Measurements from ENCODE around the gene SLBP.

DNA sequence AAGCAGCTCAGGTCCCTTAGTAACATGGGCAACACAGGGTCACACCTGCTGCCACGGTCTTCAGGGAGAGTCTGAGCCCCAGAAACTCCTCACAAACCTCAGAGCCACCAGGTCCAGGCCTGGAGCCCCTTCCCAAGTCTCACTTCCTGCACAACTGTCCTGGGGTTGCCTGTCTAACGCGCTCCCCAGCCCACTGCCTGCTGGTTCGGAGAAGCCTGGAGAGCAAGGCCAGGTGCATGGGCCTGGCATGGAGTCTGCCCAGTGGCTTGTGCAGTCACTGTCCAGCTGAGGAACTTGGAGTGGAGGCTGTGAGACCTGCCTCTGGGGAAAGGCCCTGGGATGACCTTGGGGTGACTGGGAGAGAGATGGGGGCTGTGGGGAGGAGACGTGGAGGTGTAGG, 56.0 kb downstream of the SLBP start:
- TF ChIP-seq, protein P1, sequence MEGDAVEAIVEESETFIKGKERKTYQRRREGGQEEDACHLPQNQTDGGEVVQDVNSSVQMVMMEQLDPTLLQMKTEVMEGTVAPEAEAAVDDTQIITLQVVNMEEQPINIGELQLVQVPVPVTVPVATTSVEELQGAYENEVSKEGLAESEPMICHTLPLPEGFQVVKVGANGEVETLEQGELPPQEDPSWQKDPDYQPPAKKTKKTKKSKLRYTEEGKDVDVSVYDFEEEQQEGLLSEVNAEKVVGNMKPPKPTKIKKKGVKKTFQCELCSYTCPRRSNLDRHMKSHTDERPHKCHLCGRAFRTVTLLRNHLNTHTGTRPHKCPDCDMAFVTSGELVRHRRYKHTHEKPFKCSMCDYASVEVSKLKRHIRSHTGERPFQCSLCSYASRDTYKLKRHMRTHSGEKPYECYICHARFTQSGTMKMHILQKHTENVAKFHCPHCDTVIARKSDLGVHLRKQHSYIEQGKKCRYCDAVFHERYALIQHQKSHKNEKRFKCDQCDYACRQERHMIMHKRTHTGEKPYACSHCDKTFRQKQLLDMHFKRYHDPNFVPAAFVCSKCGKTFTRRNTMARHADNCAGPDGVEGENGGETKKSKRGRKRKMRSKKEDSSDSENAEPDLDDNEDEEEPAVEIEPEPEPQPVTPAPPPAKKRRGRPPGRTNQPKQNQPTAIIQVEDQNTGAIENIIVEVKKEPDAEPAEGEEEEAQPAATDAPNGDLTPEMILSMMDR (IDR thresholded peaks at IDR 0.05) = no peak
- no peak for TF ChIP-seq POLR2A (IDR thresholded peaks at IDR 0.05)

All from adrenal gland (tissue), 5 donors.